ENCODE data around the gene RAB33A. TPM values are rescaled to one million over a fixed set of nuclear protein-coding genes. Genes with fewer than 3 reads are reported as not detected.

Gene RAB33A
- total and polyA plus RNA-seq, 2 donors (not counting 3 experiments of a cell fraction or from before 2014, with no cell fraction given), result 0.91 to 1.6 TPM

GRCh38 chrX:130166503-130166777 lies 5.3 kb upstream of the RAB33A start:
- Histone ChIP-seq H3K27ac (ENCODE audit: insufficient read depth, low read depth, low read length) (peak overlapping the region; percentile 80), H3K36me3 (ENCODE audit: control insufficient read depth in 2 of 2, extremely low read depth in 1 of 2, insufficient read depth in 2 of 2, low read length in 2 of 2) (no peaks in the 10 kb centered on the region), H3K9me1 (replicated peaks; ENCODE audit: control insufficient read depth, extremely low read depth, insufficient read depth, low read length) (no peaks in the 10 kb centered on the region), H3K79me2 (ENCODE audit: control insufficient read depth, insufficient read depth, low read length) (peaks cover 5% of the 10 kb centered on the region), H3K9ac (replicated peaks; ENCODE audit: extremely low read depth, insufficient read depth, low read length) (peak overlapping the region; percentile 84), H3K27me3 (ENCODE audit: control insufficient read depth in 2 of 2, insufficient read depth in 2 of 2, low read length in 2 of 2) (no peaks in the 10 kb centered on the region), H3K4me3 (replicated peaks in 1 of 3; ENCODE audit: insufficient read depth in 1 of 3, low read depth in 1 of 3, low read length in 3 of 3) (peak overlapping the region; percentile 60 to 91 (median 72)), H3K4me1 (ENCODE audit: control insufficient read depth, extremely low read depth, insufficient read depth, low read length) (peaks cover 15% of the 10 kb centered on the region), H3K9me3 (replicated peaks; ENCODE audit: control insufficient read depth, insufficient read depth, low read length) (no peaks in the 10 kb centered on the region), H2AFZ (ENCODE audit: low read depth, low read length) (peak overlapping the region; percentile 53), H4K20me1 (replicated peaks; ENCODE audit: control insufficient read depth, extremely low read depth, insufficient read depth, low read length) (no peaks in the 10 kb centered on the region), H3K4me2 (ENCODE audit: insufficient read depth, low read length) (peak overlapping the region; percentile 92)
- dilution Hi-C loops (cut with MboI; ENCODE audit: extremely low pct_ligation_motif_present, low sequenced_read_pairs), result no loop called here
- FAIRE-seq (no peak), DNase-seq (ENCODE audit: low read depth, low spot score) (no peak)
- ChIA-PET POLR2A (no interaction called here), CTCF (interaction anchor here (1.4 kb wide), 1 partner anchor 47 kb away, joined by 5 read pairs; no protein-coding TSS in a partner anchor)
- intact Hi-C loops (cut with micrococcal nuclease), result loop anchor here (2.0 kb wide), 2 partner anchors 46 to 82 kb away; no protein-coding TSS in a partner anchor
- TF ChIP-seq MYC (IDR thresholded peaks at IDR 0.05; ENCODE audit: low read depth, low read length), result no peak
- TF ChIP-seq POLR2A (IDR thresholded peaks at IDR 0.05; ENCODE audit: low read depth, low read length), result no peak
- TF ChIP-seq JUN (IDR thresholded peaks at IDR 0.05; ENCODE audit: borderline replicate concordance, insufficient read depth, insufficient read length, low read depth), result no peak
- no peak for TF ChIP-seq GATA2 (IDR thresholded peaks at IDR 0.05; ENCODE audit: insufficient read depth, insufficient read length, low read depth, low read length)
- TF ChIP-seq FOS (IDR thresholded peaks at IDR 0.05; ENCODE audit: borderline replicate concordance, insufficient read depth, low read length), result no peak
- TF ChIP-seq, protein P1, sequence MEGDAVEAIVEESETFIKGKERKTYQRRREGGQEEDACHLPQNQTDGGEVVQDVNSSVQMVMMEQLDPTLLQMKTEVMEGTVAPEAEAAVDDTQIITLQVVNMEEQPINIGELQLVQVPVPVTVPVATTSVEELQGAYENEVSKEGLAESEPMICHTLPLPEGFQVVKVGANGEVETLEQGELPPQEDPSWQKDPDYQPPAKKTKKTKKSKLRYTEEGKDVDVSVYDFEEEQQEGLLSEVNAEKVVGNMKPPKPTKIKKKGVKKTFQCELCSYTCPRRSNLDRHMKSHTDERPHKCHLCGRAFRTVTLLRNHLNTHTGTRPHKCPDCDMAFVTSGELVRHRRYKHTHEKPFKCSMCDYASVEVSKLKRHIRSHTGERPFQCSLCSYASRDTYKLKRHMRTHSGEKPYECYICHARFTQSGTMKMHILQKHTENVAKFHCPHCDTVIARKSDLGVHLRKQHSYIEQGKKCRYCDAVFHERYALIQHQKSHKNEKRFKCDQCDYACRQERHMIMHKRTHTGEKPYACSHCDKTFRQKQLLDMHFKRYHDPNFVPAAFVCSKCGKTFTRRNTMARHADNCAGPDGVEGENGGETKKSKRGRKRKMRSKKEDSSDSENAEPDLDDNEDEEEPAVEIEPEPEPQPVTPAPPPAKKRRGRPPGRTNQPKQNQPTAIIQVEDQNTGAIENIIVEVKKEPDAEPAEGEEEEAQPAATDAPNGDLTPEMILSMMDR (IDR thresholded peaks at IDR 0.05; ENCODE audit: extremely low read depth in 1 of 2, insufficient read depth in 1 of 2, low read depth in 1 of 2, low read length in 2 of 2), result no peak
- TF ChIP-seq POLR2AphosphoS5 (IDR thresholded peaks at IDR 0.05; ENCODE audit: insufficient read depth, low read depth, low read length), result no peak
- TF ChIP-seq, protein P2, sequence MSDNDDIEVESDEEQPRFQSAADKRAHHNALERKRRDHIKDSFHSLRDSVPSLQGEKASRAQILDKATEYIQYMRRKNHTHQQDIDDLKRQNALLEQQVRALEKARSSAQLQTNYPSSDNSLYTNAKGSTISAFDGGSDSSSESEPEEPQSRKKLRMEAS (IDR thresholded peaks at IDR 0.05; ENCODE audit: insufficient read depth, insufficient read length), result no peak
- no peak for TF ChIP-seq EZH2 (IDR thresholded peaks at IDR 0.05; ENCODE audit: borderline replicate concordance, low read depth, low read length, severe bottlenecking)
- no TSS peak for BruUV-seq (replicated peaks)
